Endothelial cell of umbilical vein (primary cell): Measurements from ENCODE around the gene MCIDAS.

Source experiments
- CTCF ChIP-seq, 2 donors: IDR thresholded peaks; 1 replicate in 1 of 2; 2 replicates in 1 of 2; pipeline ENCODE4 v1.5.1; 2011; ENCODE audit warnings: low read length in 2 of 2, mild to moderate bottlenecking in 2 of 2, moderate library complexity in 2 of 2, control low read depth in 1 of 2, inconsistent platforms in 1 of 2, low read depth in 1 of 2; ENCODE audit not compliant: insufficient read depth in 1 of 2; ENCODE audit errors: extremely low read depth in 1 of 2
- EZH2 ChIP-seq: IDR thresholded peaks from 2 replicates; pipeline ENCODE4 v1.6.1; 2012; ENCODE audit warnings: borderline replicate concordance, low read depth, mild to moderate bottlenecking, moderate library complexity, low read length, inconsistent platforms; ENCODE audit not compliant: severe bottlenecking
- FOS ChIP-seq: IDR thresholded peaks from 2 replicates; pipeline ENCODE4 v1.6.1; 2011; ENCODE audit warnings: mild to moderate bottlenecking, low read length, moderate library complexity, borderline replicate concordance; ENCODE audit not compliant: insufficient read depth
- GATA2 ChIP-seq: IDR thresholded peaks from 2 replicates; pipeline ENCODE4 v1.7.0; 2011; ENCODE audit warnings: low read depth, mild to moderate bottlenecking, moderate library complexity, mixed read lengths, low read length; ENCODE audit not compliant: insufficient read length, insufficient read depth
- MYC ChIP-seq: IDR thresholded peaks from one replicate; pipeline ENCODE4 v1.6.1; 2011; ENCODE audit warnings: mild to moderate bottlenecking, low read depth, low read length
- POLR2A ChIP-seq: IDR thresholded peaks from 2 replicates; pipeline ENCODE4 v1.6.1; 2012; ENCODE audit warnings: low read depth, mild to moderate bottlenecking, control low read depth, low read length
- POLR2AphosphoS5 ChIP-seq: IDR thresholded peaks from 2 replicates; pipeline ENCODE4 v1.6.1; 2012; ENCODE audit warnings: low read depth, mild to moderate bottlenecking, control low read depth, low read length, moderate library complexity; ENCODE audit not compliant: insufficient read depth

DNA sequence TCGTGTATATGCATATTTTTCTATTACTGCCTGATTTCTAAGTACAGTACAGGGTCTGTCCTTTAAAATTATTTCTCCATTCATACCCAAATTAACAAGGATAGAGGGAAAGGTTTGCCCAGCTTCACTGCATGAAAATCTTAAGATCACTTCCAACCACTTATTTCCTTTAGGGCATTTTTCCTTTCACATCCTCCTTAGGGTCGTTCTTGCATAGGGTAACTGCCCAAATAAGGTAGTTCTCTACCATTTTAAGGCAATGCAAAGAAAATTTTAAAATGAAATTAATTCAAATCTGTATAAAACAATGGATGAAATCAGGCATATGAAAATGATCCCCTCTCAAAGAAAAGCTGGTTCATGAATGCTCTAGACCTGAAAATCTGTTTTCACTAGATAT, 50.0 kb downstream of the MCIDAS start:
- no peak for TF ChIP-seq CTCF (IDR thresholded peaks at IDR 0.05; ENCODE audit: extremely low read depth in 1 of 2, insufficient read depth in 1 of 2, low read depth in 1 of 2, low read length in 2 of 2)
- no peak for TF ChIP-seq EZH2
- no peak for TF ChIP-seq FOS
- TF ChIP-seq POLR2A, result no peak
- TF ChIP-seq GATA2, result no peak
- no peak for TF ChIP-seq POLR2AphosphoS5
- TF ChIP-seq MYC, result no peak
